Activated CD8-positive, alpha-beta memory T cell treated with anti-CD3 and anti-CD28 coated beads, Interleukin-2, amount 50 U/mL, for 24 hours (primary cell): ENCODE results near the gene KRT80.

Source experiments
- DNase-seq: peaks from one replicate; pipeline ENCODE4 v3.0.0-alpha.2; 2020; ENCODE audit errors: extremely low read depth

Gene KRT80

DNA sequence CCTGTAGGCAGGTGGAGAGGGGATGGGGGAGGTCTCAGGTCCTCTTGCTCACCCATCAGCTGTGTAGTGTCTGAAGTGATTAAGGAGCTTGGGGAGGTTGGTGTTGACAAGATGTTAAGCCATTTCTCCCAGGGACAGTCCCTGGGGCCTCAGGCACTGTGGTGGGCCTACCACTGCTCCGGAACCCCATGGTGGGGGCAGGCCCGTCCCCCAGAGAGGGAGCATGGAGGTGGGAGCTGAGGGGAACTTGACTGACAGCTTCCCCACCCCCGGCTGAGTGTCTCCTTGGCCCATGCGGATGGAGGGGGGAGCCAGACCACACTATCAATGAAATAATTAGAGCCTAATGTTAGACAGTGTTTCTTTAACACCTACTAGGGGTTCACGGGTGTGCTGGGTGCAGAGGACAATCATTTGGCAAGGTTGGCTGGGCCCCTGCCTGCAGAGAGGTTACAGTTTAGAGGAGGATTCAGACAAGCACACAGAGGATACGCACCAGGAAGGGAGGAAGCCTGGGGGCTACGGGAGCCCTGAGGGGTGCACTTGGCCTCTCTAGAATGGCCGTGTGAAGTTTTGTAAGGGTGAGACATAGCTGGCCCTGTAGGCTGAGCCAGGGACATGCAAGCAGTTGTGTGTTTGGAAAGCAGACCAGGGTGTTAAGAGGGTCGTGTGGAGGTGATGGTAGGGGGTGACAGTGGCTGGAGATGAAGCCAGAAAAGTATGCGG lies 19.3 kb upstream of the KRT80 start:
- no peak for DNase-seq

- no peak for DNase-seq
These were observed 18.5 kb upstream of the KRT80 start for GRCh38 chr12:52210186-52210924.

DNA sequence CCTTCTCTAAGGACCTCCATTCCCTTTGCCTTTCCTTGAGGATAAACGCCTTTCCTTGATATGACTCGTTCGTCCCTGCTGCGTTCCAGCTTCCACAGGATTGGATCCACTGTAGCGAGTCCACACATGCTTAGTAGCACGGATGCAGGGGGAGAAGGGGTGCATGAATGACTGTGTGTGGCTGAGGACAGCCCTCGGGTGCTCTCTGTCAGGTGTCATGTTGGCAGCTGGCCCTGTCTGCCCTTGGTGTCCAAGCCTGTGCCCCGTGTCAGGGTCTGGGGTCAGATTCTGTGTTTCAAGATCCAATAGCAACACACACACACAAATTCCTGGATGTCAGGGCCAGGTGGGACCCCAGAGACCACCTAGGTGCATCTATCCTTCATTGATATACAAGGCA lies 17.5 kb upstream of the KRT80 start:
- no peak for DNase-seq

DNA sequence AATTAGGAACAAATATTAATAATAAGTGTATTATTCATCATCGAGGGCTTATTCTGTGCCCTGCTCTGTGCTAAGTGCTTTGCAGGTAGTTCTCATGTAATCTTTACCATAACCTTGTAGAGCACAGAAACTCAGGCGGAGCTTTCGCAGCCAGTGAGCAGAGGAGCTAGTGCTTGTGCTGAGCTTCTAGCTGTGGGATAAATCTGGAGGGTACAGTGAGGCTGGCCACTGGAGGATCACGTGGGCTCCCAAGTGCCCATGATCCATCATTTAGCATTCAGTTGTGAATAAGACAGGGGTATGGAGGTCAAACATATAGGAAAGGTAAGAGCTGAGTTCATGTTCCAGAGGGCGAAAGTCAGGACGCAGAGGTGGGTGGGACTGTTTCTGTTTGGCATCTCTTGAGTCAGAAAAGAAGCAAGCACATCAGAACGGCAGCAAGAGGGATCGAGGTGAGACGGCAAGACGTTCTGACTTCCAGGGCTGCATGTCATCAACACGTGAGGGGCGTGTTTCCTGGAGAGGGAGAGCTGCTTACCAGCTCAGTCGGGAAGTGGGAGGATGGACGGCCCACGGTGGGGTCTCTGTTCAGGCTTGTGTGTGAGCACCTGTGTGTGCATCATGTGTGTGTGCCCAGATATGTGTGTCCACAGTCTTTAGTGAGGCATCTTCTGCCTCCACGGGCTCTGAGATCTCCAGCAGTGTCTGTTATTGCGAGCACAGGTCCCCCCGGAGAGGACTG lies 16.8 kb upstream of the KRT80 start:
- no peak for DNase-seq

GRCh38 chr12:52207895-52208294 lies 16.1 kb upstream of the KRT80 start:
- DNase-seq = no peak

DNA sequence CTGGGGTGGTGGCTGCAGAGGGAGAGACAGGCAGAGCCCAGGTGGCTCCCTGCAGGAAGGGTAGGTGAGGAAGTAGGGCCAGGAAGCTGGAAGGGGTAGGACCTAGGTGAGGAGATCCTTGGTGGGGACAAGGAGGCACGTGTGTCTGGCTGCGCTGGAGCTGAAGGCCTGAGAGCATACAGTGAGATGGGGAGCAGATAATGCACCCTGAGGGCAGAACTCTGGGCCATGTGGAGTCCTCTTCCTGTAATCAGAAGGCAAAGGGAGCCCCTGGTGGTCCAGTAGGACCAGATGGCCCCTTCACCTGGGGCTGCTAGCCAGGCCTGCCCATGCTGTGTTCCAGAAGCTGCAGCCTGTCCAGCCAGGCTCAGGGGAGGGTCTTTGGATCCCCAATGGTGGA lies 15.3 kb upstream of the KRT80 start:
- no peak for DNase-seq

DNA sequence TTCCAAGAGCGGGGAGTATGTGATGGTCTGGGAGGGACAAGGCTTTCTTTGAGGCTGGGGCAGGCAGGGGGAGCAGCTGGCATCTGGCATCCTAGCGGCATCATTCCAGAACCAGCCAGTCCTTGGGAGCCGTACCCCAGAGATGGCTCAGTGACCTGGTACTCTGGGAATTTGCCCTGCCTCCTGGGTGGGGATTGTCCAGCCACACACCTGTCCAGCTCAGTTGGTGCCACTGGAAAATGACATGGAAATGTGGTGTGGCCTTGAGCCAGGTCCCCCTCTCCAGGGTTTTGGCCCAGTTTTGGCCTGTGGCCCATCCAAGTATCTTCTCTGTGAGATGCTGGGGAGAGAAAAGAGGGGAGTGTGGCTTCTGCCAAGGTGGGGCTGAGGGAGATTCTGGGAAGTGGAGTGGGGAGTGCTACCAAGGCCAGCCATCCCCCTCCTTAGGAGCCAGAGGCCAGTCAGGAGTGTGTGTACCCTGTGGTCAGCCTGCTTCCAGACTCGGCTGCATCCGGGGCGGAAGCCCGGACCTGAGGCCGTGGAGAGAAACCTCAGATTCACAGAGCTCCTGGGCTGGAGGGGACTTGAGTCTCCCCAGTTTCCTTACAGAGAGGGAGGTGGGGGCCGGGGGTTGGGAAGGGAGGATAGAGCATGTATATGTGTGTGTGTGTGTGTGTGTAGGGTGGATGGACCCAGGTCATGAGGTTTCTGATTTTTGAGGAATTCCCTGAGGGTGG lies 14.7 kb upstream of the KRT80 start:
- DNase-seq = no peak

- DNase-seq = no peak
These were observed 13.9 kb upstream of the KRT80 start for GRCh38 chr12:52205612-52206303.

DNA sequence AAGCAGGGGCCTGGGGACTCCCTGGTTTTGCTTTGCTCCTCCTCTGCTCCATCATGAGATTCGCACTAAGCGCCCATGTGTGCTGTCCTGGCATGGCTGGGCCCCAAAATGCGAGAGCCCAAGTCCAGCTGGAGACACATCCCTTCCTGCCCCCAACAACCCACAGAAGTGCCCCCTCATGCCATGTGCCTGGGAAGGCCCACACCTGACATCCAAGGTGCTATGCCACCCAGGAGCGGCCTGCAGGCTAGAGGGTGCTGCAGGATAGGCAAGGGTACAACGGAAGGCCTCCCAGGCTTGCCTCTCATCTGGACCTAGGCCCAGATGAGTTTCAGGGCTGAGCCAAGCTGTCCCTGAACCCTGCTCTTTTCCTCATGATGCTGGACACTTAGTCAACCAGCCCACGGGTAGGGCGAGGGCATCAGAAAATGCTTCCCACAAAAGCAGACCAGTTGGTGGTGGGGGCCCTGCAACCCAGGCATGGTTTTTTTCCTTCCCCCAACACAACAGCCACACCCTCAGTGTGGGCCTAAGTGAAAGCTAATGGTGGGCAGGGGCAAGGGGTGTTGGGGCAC lies 13.2 kb upstream of the KRT80 start:
- DNase-seq = no peak

DNA sequence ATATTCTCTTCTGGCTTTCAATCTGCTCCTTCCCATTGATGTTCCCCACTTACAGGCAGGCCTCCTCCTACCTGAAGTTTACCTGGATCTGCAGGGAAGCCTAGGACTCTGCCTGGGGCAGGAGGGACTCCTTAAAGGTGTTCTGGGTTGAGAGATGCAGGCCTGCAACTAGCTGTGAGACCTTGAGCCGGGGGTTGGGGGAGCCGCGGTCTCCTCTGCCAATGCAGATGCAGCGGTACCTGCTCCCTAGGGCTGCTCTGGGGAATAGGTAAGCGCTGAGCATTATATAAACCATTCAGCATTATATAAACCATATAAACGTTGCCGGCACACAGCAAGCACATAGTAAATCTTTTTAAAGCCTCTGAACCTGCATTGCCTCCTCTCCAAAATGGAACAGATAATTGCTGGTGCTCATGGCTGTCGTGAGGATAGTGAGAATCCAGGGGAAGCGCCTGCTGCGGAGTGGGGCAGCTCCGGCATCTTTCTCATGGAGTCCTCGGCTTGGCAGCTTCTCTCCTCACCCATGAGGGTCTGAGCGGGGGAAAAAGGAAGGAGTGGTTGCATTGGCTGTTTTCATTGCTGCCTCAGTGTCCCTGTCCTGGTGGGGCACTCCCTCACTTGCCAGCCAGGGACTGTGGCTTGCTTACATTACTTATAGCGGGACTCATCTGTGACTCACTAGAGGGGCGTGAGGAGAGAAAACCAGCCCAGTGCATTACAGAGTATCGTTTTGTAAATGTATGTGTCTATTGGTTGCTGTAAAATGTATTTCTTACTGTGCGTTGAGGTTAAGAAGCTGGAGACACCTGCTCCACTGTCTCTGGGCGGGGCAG lies 12.5 kb upstream of the KRT80 start:
- DNase-seq = no peak

GRCh38 chr12:52203079-52203921 lies 11.5 kb upstream of the KRT80 start:
- no peak for DNase-seq

- no peak for DNase-seq
These were observed 10.7 kb upstream of the KRT80 start for GRCh38 chr12:52202361-52203078.

DNA sequence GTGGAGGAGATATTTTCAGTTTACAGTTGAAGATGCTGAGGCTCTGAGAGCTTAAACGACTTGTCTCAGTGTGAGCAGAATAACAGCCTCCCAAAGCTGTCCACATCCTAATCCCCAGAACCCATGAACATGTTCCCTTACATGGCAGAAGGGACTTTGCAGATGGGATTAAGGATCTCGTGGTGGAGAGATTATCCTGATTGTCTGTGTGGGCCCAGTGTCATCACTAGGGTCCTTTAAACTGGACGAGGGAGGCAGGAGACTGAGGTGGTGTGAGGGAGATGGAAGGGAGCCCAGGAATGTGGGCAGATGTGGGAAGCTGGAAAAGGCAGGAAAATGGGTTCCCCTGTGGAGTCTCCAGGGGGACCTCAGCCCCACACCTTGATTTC lies 9.6 kb upstream of the KRT80 start:
- DNase-seq = no peak

DNA sequence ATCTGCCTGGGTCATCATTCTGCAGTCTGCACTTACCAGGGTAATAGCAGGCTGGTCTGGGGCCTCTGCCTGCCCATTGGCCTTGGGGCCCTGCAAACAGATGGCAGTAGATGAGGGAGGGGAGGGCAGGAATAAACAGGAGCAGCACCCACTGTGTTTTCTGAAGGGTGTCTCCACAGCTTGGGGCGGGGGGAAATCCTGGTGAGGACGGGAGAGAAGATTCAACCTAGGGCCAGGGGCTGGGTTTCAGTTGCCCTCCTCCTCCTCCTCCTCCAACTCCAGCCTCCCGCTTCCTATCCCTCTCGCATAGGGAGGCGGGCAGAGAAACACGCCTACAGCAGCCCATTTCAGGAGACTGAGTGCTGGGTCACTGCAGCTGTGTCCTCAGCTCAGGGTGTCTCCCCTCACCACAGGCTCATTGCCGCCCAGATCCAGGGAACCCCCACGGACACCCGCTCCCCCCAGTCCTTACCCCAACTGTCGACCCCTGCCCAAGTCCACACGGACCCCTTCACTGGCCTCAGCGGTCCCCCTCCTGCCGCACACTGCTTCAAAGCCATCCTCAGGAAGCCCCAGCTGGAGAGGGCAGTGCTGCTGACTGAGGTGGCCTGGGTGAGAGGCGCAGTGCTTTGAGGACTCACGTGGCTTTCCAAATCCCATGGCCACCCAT lies 9.1 kb upstream of the KRT80 start:
- DNase-seq = no peak

DNA sequence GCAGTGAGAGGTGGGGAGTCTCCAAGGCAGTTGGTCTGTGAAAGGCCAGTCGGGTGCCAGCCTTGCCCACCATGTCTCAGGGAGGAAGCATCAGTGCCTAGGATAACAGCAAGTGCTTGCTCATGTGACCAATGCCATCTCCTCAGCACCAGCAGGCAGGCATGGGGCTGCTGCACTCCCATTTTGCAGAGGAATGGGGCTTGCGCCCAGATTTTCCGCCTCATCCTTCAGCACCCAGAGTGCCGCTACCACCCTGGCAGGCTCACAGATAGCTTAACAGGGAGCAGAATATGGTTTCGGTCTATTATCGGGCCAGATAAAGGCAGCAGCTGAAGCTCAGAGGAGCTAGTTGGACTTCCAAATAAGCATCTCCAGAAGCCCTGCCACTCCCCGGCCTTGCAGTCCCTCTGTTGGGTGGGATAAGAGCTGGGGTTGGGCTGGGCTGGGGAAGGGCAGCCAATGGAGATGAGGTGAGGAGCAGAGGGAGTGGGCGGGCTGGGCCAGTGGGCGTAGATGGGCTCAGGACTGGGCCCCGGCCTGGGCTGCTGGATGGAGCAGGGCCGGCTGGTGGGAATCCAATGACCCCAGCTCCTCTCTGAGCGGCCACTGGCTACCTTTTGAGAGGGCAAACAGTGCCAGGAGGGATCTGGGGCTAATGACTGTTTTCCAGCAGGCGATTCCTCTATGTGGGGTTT lies 8.4 kb upstream of the KRT80 start:
- DNase-seq = no peak

DNA sequence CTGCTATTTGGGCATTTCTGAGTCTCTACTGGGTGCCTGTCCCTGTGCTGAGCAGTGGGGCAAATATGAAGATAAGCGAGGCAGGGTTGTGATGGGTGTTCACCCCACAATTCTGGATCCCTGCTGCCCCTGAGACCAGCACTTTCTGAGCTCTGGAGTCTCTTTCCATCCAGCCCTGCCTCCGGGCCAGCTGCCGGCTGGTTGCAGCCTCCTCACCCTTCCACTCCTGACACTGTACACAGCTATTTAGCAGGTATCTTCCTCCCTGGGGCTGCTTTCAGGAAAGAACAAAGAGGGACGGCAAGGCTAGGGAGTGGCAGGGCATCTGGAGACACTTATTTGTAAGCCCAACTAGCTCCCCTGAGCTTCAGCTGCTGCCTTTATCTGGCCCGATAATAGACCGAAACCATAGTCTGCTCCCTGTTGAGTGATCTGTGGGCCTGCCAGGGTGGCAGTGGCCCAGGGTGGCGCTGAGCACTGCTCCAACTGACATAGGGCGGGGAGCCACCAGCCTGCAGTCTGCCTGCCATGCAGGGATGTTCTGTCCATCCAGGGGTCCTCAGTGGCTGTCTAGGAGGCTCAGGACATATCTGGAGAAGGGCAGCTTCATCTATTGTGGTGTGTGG lies 7.6 kb upstream of the KRT80 start:
- DNase-seq = no peak
